ENCODE data around the gene C3orf33. TPM values are rescaled to one million over a fixed set of nuclear protein-coding genes. Genes with fewer than 3 reads are reported as not detected.

C3orf33 gene, protein sequence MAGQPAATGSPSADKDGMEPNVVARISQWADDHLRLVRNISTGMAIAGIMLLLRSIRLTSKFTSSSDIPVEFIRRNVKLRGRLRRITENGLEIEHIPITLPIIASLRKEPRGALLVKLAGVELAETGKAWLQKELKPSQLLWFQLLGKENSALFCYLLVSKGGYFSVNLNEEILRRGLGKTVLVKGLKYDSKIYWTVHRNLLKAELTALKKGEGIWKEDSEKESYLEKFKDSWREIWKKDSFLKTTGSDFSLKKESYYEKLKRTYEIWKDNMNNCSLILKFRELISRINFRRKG
- total RNA-seq = 2.3 and 4.1 TPM in 2 replicates

DNA sequence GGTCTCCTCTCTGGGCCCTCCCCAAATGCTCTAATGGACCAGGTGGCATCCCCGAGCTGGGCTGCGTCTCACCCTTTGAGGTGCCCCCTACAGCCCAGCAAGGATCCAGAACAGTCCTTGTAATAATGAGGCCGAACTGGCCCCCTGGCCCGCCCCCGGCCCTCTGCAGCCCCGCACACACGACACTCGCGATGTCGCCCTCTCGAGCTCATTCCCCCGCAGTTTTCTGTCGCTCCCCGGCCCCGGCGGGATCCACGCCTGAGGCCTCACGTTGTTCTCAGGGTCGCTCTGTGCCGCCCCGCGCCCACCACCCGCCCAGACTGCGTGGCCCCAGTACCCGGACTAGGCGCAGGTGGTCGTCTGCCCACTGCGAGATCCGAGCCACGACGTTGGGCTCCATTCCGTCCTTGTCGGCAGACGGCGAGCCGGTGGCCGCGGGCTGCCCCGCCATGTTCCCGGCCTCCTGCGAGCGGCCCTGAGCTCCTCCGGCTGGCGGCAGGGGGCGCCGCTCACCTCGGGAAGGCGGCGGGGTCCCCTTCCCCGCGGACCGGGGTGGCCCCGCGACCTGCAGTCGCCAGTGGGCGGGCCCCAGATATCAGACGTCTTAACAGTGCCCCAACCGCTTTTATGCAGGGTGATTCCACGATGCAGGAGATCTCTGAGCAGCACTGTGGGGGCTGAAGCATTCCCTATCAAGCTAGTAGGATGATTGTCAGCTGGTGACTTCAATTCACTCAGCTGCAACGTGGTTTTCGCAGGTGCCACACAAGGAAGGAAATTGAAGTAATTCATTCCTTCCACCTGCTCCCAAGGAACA, at the start of gene C3orf33:
Gene C3orf33, minus strand, starts transcription at position 477 of the 817 bp plus-strand sequence. Its CDS starts 26 bp downstream, at position 451.

DNA sequence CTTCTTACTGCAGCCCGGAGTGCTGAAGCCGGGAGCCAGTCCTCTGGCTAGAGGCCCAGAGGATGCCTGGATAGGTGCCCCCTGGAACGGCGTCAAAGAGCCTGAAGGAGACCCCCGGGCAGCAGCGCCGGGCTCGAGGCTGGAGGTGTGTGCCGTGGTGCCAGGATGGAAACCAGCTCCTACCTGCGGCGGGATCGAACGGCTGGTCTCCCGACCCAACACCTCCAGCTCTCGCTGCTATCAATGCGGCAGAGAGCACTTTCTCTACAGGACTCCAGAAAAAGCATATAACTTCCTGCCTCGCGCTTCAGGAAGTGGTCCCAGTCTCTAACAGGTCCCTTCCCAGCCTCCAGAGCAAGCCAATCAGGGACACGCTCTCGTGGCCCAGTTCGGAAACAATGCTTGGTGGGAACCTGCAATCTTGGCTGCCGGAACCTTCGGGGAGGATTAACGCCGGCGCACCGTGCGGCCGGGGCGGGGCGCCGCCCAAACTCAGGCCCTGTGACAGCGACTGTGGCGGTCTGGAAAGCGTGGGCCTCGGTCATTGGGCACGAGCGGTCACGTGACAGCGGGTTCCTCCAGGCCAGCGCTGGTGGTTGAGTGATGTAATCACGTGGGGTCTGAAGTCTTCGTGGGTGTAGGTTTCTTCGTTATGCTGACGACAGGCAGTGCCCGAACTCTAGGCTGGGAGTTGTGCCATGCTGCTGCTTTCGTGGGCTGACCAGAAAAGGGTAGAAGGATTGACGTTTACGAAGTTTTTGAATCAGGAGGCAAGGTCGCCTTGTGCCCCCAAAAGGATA, 48.3 kb upstream of the C3orf33 start, which contains the start of gene SLC33A1:
Gene SLC33A1, minus strand, starts transcription at position 287 of the 800 bp plus-strand sequence. CDS start 430 bp downstream, outside the sequence.

DNA sequence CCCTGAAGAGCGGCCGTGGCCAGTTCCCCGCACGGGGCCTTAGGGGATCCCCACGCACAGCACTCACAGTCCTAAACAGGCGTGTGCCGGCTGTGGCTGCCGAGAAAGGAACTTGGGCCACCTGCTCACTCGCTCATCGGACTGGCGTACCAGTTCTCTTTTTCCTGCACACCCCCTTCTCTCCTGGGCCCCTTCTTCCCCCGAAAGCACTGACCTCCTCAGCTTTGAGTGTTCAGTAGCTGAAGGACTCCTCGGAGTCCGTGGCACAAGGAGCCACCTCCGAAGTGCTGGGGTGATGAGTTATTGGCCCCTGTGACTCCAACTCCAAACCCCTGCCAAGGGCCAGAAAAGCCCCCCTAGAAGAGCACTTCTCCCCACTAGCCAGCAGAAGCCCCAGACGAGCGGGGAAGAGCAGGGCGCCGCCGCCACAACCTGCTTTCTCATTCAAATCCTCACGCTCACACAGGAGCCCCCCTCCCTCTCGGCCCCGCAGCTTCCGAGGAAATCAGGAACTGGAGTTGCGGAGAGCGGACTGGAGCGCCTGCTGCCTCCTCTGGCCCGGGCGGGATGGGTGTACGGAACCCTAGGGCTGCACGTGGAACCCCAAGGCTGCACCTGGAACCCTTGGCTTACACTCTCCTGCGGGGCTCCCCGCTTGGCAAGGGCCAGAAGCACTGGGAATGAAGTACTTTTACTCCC, 61.3 kb downstream of the C3orf33 start, which contains the start of gene PLCH1:
Gene PLCH1, minus strand, starts transcription at position 446 of the 699 bp plus-strand sequence. CDS start 40,847 bp downstream, outside the sequence.

Other genes starting within 250 kb of the C3orf33 start
- gene PLCH1, start 61.2 kb downstream of the C3orf33 start, total RNA-seq = under 0.01 TPM in 2 replicates
- 28.9 and 38.6 TPM in 2 replicates for gene SLC33A1, start 48.1 kb upstream of the C3orf33 start, total RNA-seq
- gene GMPS, start 64.4 kb upstream of the C3orf33 start, total RNA-seq = 42.2 and 50.8 TPM in 2 replicates

Measured in epithelial cell of umbilical artery (primary cell).